ENCODE measurements around the gene TEAD1.
"Not testable (repeated sequence)": the region's sequence is repeated elsewhere in the genome, so short reads cannot be mapped to it uniquely, and the experiment has no call there.

The TEAD1 gene

GRCh38 chr11:12876988-12877387, 202.8 kb downstream of the TEAD1 start:
- no peak for TF ChIP-seq CTCF (IDR thresholded peaks at IDR 0.05; ENCODE audit: control insufficient read depth, insufficient read depth, low read depth, low read length, missing control alignments)
- DNase-seq (ENCODE audit: low read depth) = no peak

GRCh38 chr11:12877508-12877907, 203.3 kb downstream of the TEAD1 start:
- DNase-seq (ENCODE audit: low read depth); H3K4me3 ChIP-seq (ENCODE audit: control insufficient read depth, low read depth, low read length): not testable (repeated sequence)

More at GRCh38 chr11:12876988-12877387, 202.8 kb downstream of the TEAD1 start:
- H3K4me3 ChIP-seq (ENCODE audit: control insufficient read depth, low read depth, low read length) = no peak overlapping the region

- H3K4me3 ChIP-seq (ENCODE audit: control insufficient read depth, low read depth, low read length) = no peak overlapping the region
- DNase-seq (ENCODE audit: low read depth) = no peak
- no peak for TF ChIP-seq CTCF (IDR thresholded peaks at IDR 0.05; ENCODE audit: control insufficient read depth, insufficient read depth, low read depth, low read length, missing control alignments)
Observed at GRCh38 chr11:12880327-12880726, 206.1 kb downstream of the TEAD1 start.

- no peak for DNase-seq (ENCODE audit: low read depth)
- TF ChIP-seq CTCF (IDR thresholded peaks at IDR 0.05; ENCODE audit: control insufficient read depth, insufficient read depth, low read depth, low read length, missing control alignments) = no peak
Observed at GRCh38 chr11:12882670-12883069, 208.4 kb downstream of the TEAD1 start.

GRCh38 chr11:12884751-12885318, 210.6 kb downstream of the TEAD1 start:
- TF ChIP-seq CTCF (IDR thresholded peaks at IDR 0.05; ENCODE audit: control insufficient read depth, insufficient read depth, low read depth, low read length, missing control alignments) = no peak
- no peak for DNase-seq (ENCODE audit: low read depth)
- no peak overlapping the region for H3K4me3 ChIP-seq (ENCODE audit: control insufficient read depth, low read depth, low read length)

More at GRCh38 chr11:12882670-12883069, 208.4 kb downstream of the TEAD1 start:
- no peak overlapping the region for H3K4me3 ChIP-seq (ENCODE audit: control insufficient read depth, low read depth, low read length)

GRCh38 chr11:12885717-12886239, 211.6 kb downstream of the TEAD1 start:
- DNase-seq (ENCODE audit: low read depth) = no peak
- TF ChIP-seq CTCF (IDR thresholded peaks at IDR 0.05; ENCODE audit: control insufficient read depth, insufficient read depth, low read depth, low read length, missing control alignments) = no peak
- no peak overlapping the region for H3K4me3 ChIP-seq (ENCODE audit: control insufficient read depth, low read depth, low read length)

GRCh38 chr11:12886508-12886907, 212.3 kb downstream of the TEAD1 start:
- H3K4me3 ChIP-seq (ENCODE audit: control insufficient read depth, low read depth, low read length) = no peak overlapping the region
- no peak for DNase-seq (ENCODE audit: low read depth)
- TF ChIP-seq CTCF (IDR thresholded peaks at IDR 0.05; ENCODE audit: control insufficient read depth, insufficient read depth, low read depth, low read length, missing control alignments) = no peak
